ENCODE data around the gene ENDOV.

The ENDOV gene

GRCh38 chr17:80433916-80434666, 19.1 kb downstream of the ENDOV start:
- DNase-seq (ENCODE audit: extremely low spot score): no peak
- CTCF ChIA-PET: interaction anchor here (1.3 to 1.6 kb wide), 2 partner anchors 10 to 142 kb away, joined by 3 read pairs; no protein-coding TSS in a partner anchor
- POLR2A ChIA-PET: no interaction called here
- no peak for TF ChIP-seq CTCF (IDR thresholded peaks at IDR 0.05; ENCODE audit: control extremely low read depth, extremely low read depth, low read depth, missing control alignments)

- ChIA-PET CTCF (interaction anchor here (1.0 to 3.6 kb wide), 3 partner anchors 9 to 15 kb away, joined by 3 to 14 read pairs (median 3); no protein-coding TSS in a partner anchor), POLR2A (no interaction called here)
- no peak for DNase-seq (ENCODE audit: extremely low spot score)
- TF ChIP-seq CTCF (IDR thresholded peaks at IDR 0.05; ENCODE audit: control extremely low read depth, extremely low read depth, low read depth, missing control alignments): no peak
Measured at GRCh38 chr17:80437532-80437931, 22.6 kb downstream of the ENDOV start.

- POLR2A ChIA-PET: no interaction called here
- CTCF ChIA-PET: interaction anchor here (3.6 kb wide), 1 partner anchor 12 kb away, joined by 14 read pairs; no protein-coding TSS in a partner anchor
- no peak for DNase-seq (ENCODE audit: extremely low spot score)
- no peak for TF ChIP-seq CTCF (IDR thresholded peaks at IDR 0.05; ENCODE audit: control extremely low read depth, extremely low read depth, low read depth, missing control alignments)
Measured at GRCh38 chr17:80438806-80439205, 23.8 kb downstream of the ENDOV start.

GRCh38 chr17:80439499-80439898, 24.5 kb downstream of the ENDOV start:
- CTCF ChIA-PET: no interaction called here
- DNase-seq (ENCODE audit: extremely low spot score): no peak
- POLR2A ChIA-PET: interaction anchor here (1.3 kb wide), 1 partner anchor 15 kb away, joined by 3 read pairs; no protein-coding TSS in a partner anchor
- TF ChIP-seq CTCF (IDR thresholded peaks at IDR 0.05; ENCODE audit: control extremely low read depth, extremely low read depth, low read depth, missing control alignments): no peak

GRCh38 chr17:80441133-80441578, 26.2 kb downstream of the ENDOV start:
- no peak for TF ChIP-seq CTCF (IDR thresholded peaks at IDR 0.05; ENCODE audit: control extremely low read depth, extremely low read depth, low read depth, missing control alignments)
- ChIA-PET POLR2A (no interaction called here), CTCF (interaction anchor here (1.9 kb wide), 1 partner anchor 14 kb away, joined by 7 read pairs; no protein-coding TSS in a partner anchor)
- DNase-seq (ENCODE audit: extremely low spot score): peak; percentile 82

GRCh38 chr17:80441598-80442322, 26.8 kb downstream of the ENDOV start:
- POLR2A ChIA-PET: no interaction called here
- TF ChIP-seq CTCF (IDR thresholded peaks at IDR 0.05; ENCODE audit: control extremely low read depth, extremely low read depth, low read depth, missing control alignments): no peak
- CTCF ChIA-PET: interaction anchor here (1.9 kb wide), 1 partner anchor 13 kb away, joined by 7 read pairs; no protein-coding TSS in a partner anchor
- DNase-seq (ENCODE audit: extremely low spot score): no peak
